NOMO-1 treated with DMSO at 0.1 percent for 48 hours (cell line): ENCODE data around the gene ADAMTSL1.

Experiments used
- DNase-seq: peaks from one replicate; lab custom pipeline; 2025; ENCODE audit not compliant: unreplicated experiment; lab: John Stamatoyannopoulos, UW

ADAMTSL1 gene

GRCh38 chr9:18888290-18888689 is 414.3 kb downstream of the ADAMTSL1 start:
- no peak for DNase-seq

DNA sequence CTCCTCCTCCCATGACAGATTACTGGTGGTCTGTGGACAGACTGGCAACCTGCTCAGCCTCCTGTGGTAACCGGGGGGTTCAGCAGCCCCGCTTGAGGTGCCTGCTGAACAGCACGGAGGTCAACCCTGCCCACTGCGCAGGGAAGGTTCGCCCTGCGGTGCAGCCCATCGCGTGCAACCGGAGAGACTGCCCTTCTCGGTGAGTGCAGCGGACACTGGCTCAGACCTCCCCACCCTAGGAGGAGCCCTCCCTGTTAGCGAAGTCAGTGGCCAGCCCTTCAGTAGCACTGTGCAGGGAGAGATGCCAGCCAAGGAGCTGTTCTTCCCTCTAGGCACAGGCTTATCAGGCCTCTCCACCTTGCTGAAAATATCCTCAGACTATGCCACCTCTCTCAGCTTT is 415.6 kb downstream of the ADAMTSL1 start:
- no peak for DNase-seq

DNA sequence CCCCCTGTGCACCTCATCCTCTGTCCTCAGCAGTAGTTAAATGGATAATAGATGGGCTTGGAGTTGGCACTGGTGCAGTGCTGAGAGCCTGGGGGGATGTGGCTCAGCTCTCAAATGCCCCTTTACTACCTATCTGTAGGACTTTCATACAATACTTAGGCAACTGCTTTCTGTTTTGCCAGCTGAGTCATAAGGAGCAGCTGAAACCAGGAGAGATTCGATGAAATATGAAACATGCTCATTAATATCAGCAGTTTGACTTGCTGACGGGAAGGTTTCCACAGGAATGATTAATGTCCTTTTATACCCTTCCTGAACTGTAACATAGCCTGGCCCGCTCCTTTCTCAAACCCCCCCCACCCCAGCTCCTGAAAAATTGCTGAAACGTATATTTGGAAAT is 416.4 kb downstream of the ADAMTSL1 start:
- DNase-seq: no peak

- DNase-seq: no peak
These were observed 418.2 kb downstream of the ADAMTSL1 start for GRCh38 chr9:18891946-18892670.

- DNase-seq: no peak
These were observed 419.1 kb downstream of the ADAMTSL1 start for GRCh38 chr9:18893046-18893445.

DNA sequence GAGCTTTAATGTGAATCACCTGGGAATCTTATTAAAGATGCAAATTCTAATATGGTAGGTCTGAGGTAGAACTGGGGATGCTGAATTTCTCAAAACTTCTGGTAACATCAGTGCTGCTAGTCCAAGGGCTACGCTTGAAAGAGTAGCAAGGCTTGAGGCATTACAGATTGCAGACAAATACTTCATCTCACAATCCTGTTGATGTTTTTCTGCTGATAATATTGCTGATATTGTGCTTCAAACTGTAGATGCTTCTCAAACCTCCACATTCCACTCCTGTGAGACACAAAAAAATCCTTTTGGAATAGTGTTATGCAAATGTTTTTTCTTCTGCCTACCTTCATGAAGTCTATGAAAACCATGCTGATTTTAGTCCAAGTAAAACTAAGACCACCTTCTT is 419.5 kb downstream of the ADAMTSL1 start:
- DNase-seq: no peak

GRCh38 chr9:18896004-18896403 is 422.1 kb downstream of the ADAMTSL1 start:
- DNase-seq: no peak

- no peak for DNase-seq
These were observed 422.7 kb downstream of the ADAMTSL1 start for GRCh38 chr9:18896531-18897179.

DNA sequence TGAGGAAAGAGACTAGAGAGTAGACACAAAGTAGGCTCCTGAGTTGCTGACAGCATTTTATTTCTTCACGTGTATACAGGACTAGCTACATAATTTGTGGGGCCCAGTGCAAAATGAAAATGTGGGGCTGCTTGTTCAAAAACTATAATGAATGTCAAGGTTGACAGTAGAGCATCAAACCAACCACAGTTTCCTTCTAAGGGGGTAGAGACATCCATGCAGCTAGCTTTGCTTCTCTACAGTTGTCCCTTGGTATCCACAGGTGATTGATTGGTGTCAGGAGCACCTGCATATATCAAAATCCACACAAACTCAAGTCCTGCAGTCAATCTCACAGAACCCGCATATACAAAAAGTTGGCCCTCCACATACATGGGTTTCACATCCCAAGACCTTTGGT is 429.5 kb downstream of the ADAMTSL1 start:
- no peak for DNase-seq

GRCh38 chr9:18905028-18905882 is 431.3 kb downstream of the ADAMTSL1 start:
- DNase-seq: no peak

- DNase-seq: no peak
These were observed 432.1 kb downstream of the ADAMTSL1 start for GRCh38 chr9:18905883-18906629.

DNA sequence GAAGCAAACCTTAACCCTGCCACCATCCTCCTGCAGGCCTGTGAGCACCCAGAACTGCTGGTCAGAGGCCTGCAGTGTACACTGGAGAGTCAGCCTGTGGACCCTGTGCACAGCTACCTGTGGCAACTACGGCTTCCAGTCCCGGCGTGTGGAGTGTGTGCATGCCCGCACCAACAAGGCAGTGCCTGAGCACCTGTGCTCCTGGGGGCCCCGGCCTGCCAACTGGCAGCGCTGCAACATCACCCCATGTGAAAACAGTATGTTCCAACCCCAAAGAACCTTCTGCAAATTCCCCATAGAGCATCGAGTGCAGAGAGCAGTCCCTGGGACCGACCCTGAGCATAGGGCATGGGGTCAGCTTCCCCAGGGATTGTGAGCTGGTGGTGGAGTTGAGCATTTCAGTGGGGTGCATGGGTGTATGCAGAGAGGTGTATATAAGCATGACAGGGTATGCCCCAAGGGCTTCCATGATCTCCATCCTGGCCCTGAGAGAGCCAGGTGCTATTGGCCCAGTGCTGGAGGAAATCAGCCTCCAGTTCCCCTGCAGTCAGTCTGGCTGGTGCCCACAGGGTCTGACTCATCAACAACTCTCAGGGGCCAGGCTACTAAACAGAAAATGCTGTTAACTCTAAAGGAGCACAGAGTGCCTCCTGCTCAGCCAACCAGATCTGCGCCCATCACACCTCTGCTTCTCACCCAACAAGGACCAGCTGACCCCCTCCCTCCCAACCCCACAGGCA is 432.9 kb downstream of the ADAMTSL1 start:
- DNase-seq: no peak

- no peak for DNase-seq
These were observed 434.1 kb downstream of the ADAMTSL1 start for GRCh38 chr9:18907927-18908625.

DNA sequence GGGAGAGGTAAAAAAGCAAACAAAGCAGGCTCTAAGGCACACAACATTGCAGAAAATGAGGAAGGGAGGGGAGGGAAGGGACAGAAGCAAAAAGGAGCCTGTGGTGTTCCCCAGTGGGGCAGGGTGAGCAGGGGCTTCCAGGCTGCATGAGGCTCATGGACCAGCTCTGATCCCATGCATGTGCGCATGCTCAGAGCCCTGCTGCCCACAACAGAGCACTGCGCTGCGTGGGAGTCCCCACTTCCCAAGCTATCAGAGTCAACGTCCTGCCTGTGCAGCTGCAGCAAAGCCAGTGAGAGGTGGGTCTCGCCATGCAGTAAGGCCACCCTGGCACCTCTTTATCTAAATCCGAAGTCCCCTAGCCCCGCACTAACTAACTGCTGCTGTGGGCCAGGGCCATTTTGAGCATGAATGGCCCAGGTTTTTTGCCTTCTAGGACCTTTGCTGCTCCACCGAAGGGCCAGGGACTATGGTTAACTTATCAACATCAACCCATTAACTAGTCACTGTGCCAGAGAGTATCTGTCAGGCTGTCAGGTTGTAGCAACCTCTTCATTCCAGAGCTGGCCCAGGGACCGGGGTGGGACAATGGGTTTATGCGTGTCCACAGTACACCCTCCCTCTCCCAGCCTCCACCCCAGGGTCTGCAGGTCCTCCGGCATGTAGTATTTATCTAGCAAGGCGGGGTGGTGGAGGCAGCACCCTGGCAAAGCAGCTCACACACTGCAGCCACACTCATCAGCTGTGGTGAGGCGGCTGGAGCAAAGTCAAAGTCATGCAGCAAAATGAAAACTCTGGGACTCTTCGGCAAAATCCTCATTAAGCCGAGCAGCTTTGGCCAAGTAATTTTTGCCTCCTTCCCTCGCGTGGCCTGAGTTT is 435.4 kb downstream of the ADAMTSL1 start:
- no peak for DNase-seq

DNA sequence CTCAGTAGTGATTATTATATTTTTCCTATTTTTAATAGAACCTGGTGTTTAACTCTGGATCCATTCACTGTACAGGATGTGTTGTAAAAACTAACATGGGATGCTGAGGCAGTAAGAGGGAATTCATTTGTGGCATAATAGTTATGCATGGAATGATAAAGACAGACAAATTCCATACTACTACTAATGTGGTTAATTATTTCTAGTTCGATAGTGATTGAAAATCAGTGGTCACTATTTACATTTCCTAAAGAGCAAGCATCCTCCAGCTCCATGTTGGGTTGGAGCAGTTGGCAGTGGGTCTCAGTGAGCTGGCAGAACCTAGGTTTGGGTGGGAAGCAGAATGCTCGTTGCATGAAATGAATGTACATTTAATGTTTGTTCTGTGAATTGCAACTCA is 436.5 kb downstream of the ADAMTSL1 start:
- no peak for DNase-seq

- no peak for DNase-seq
These were observed 437.0 kb downstream of the ADAMTSL1 start for GRCh38 chr9:18910916-18911315.

DNA sequence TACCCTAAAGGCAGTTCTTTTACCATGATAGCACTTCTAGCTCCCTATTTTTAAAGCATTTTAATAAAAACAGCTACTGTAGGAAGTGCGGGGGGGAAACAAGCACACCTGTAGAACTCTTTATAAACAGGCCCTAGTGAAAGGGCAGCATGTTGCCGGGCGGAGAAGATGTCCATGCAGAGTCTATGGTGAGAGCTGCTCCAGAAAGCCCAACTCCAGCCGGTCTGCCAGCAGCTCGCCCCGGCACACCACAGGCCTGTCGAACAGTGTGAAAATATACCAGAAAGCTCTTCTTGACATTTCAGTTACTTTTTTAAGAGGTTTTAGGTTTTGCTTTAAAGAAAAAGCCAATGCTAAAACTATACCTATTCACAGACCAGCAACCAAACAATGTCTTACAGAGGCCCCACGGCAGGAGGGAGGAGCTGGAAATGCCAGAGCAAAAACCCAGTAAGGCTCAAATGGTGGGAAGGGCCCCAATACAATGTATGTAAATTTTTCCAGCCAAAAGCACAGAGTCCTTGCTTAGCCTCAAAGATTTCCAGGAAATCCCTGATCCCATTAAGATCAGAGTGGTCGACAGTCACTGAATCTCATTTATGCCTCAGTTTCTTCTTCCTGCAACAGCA is 437.9 kb downstream of the ADAMTSL1 start:
- DNase-seq: no peak
